ENCODE results near the gene TSHB.

- TF ChIP-seq CTCF (tag by site-specific recombination; IDR thresholded peaks at IDR 0.05) (no peak), ZNF24 (tag by site-specific recombination; IDR thresholded peaks at IDR 0.05) (no peak), ZNF530 (tag by site-specific recombination; IDR thresholded peaks at IDR 0.05; ENCODE audit: low read depth) (no peak), ZNF140 (tag by site-specific recombination; IDR thresholded peaks at IDR 0.05) (no peak), ZNF184 (tag by site-specific recombination; IDR thresholded peaks at IDR 0.05) (no peak), SP7 (tag by site-specific recombination; IDR thresholded peaks at IDR 0.05) (no peak), ZIC2 (tag by site-specific recombination; IDR thresholded peaks at IDR 0.05) (no peak), OVOL3 (tag by site-specific recombination; IDR thresholded peaks at IDR 0.05) (no peak), ZNF366 (tag by site-specific recombination; conservative IDR thresholded peaks at IDR 0.05) (no peak), MZF1 (tag by site-specific recombination; IDR thresholded peaks at IDR 0.05; ENCODE audit: borderline replicate concordance) (no peak)
Measured at GRCh38 chr1:115077984-115078330, 48.3 kb downstream of the TSHB start.

All from HEK293 (cell line).